ENCODE measurements around the gene PCDHGC4.

Gene PCDHGC4

GRCh38 chr5:141528291-141528984 is 43.6 kb downstream of the PCDHGC4 start:
- DNase-seq (ENCODE audit: low read depth, low spot score) = no peak

- DNase-seq (ENCODE audit: low read depth, low spot score) = no peak
Measured at GRCh38 chr5:141529002-141529401, 44.2 kb downstream of the PCDHGC4 start.

- DNase-seq (ENCODE audit: low read depth, low spot score) = no peak
Measured at GRCh38 chr5:141529873-141530272, 45.0 kb downstream of the PCDHGC4 start.

- no peak for DNase-seq (ENCODE audit: low read depth, low spot score)
Measured at GRCh38 chr5:141532726-141533125, 47.9 kb downstream of the PCDHGC4 start.

GRCh38 chr5:141533897-141534296 is 49.1 kb downstream of the PCDHGC4 start:
- DNase-seq (ENCODE audit: low read depth, low spot score) = no peak

- no peak for DNase-seq (ENCODE audit: low read depth, low spot score)
Measured at GRCh38 chr5:141534492-141535213, 49.8 kb downstream of the PCDHGC4 start.

Measured in ELF-1 (cell line).